NCI-H460 (cell line): ENCODE measurements around the gene ERMN. TPM values are rescaled to one million over a fixed set of nuclear protein-coding genes. Genes with fewer than 3 reads are reported as not detected.

Experiments
- DNase-seq: peaks from one replicate; pipeline ENCODE4 v3.0.0-alpha.2; 2016; ENCODE audit warnings: low read depth; ENCODE audit errors: extremely low read depth
- total RNA-seq: library from RNA; depleted of rRNA; stranded (reverse); fragments of >200 nt; shearing (Covaris generic); gene quantifications from 2 replicates; pipeline ENCODE4 v1.2.3, GENCODE V29; 2014

The ERMN gene
- total RNA-seq, 1 experiment from 2014 or later = not detected

GRCh38 chr2:157333304-157334047 lies 7.9 kb upstream of the ERMN start:
- no peak for DNase-seq

- no peak for DNase-seq
Measured at GRCh38 chr2:157329524-157329923, 3.9 kb upstream of the ERMN start.

GRCh38 chr2:157327621-157328500 lies 2.2 kb upstream of the ERMN start:
- peak; percentile 70 for DNase-seq

GRCh38 chr2:157327200-157327599 lies 1.6 kb upstream of the ERMN start:
- DNase-seq = no peak

- no peak for DNase-seq
Measured at GRCh38 chr2:157326698-157327097, 1.1 kb upstream of the ERMN start.

- DNase-seq = no peak
Measured at GRCh38 chr2:157324331-157324843, 1.2 kb downstream of the ERMN start.

GRCh38 chr2:157322432-157322831 lies 3.2 kb downstream of the ERMN start:
- no peak for DNase-seq

- no peak for DNase-seq
Measured at GRCh38 chr2:157321466-157321865, 4.2 kb downstream of the ERMN start.

GRCh38 chr2:157320409-157320808 lies 5.2 kb downstream of the ERMN start:
- no peak for DNase-seq

GRCh38 chr2:157319795-157320194 lies 5.8 kb downstream of the ERMN start:
- DNase-seq = no peak

- no peak for DNase-seq
Measured at GRCh38 chr2:157318884-157319283, 6.7 kb downstream of the ERMN start.

GRCh38 chr2:157315901-157316300 lies 9.7 kb downstream of the ERMN start:
- DNase-seq = no peak

GRCh38 chr2:157312866-157313486 lies 12.6 kb downstream of the ERMN start:
- DNase-seq = no peak

GRCh38 chr2:157311706-157312105 lies 13.9 kb downstream of the ERMN start:
- no peak for DNase-seq

- DNase-seq = no peak
Measured at GRCh38 chr2:157309878-157310277, 15.7 kb downstream of the ERMN start.

GRCh38 chr2:157307021-157307420 lies 18.6 kb downstream of the ERMN start:
- no peak for DNase-seq

- no peak for DNase-seq
Measured at GRCh38 chr2:157305723-157306110, 19.9 kb downstream of the ERMN start.

GRCh38 chr2:157304811-157305722 lies 20.6 kb downstream of the ERMN start:
- DNase-seq = no peak

GRCh38 chr2:157303612-157304011 lies 22.0 kb downstream of the ERMN start:
- no peak for DNase-seq

- peak; percentile 69 for DNase-seq
Measured at GRCh38 chr2:157302492-157303099, 23.0 kb downstream of the ERMN start.
